GM18519 (cell line): ENCODE results near the gene NGRN.
A peak's percentile ranks its signal among the peaks of the same experiment; 100 is the strongest.

Experiments
- ATAC-seq: cut with Tn5 transposase; IDR thresholded peaks from one replicate; pipeline ENCODE4 v1.9.1; 2021; ENCODE audit warnings: mild to moderate bottlenecking, moderate library complexity; ENCODE audit not compliant: unreplicated experiment, low FRiP score

Gene NGRN, protein sequence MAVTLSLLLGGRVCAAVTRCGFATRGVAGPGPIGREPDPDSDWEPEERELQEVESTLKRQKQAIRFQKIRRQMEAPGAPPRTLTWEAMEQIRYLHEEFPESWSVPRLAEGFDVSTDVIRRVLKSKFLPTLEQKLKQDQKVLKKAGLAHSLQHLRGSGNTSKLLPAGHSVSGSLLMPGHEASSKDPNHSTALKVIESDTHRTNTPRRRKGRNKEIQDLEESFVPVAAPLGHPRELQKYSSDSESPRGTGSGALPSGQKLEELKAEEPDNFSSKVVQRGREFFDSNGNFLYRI

GRCh38 chr15:90265271-90266060 lies at the start of gene NGRN:
TSS of gene NGRN (plus strand) at chr15:90265672. CDS start at chr15:90265713, 41 bp downstream.
- ATAC-seq, result peak; percentile 86

DNA sequence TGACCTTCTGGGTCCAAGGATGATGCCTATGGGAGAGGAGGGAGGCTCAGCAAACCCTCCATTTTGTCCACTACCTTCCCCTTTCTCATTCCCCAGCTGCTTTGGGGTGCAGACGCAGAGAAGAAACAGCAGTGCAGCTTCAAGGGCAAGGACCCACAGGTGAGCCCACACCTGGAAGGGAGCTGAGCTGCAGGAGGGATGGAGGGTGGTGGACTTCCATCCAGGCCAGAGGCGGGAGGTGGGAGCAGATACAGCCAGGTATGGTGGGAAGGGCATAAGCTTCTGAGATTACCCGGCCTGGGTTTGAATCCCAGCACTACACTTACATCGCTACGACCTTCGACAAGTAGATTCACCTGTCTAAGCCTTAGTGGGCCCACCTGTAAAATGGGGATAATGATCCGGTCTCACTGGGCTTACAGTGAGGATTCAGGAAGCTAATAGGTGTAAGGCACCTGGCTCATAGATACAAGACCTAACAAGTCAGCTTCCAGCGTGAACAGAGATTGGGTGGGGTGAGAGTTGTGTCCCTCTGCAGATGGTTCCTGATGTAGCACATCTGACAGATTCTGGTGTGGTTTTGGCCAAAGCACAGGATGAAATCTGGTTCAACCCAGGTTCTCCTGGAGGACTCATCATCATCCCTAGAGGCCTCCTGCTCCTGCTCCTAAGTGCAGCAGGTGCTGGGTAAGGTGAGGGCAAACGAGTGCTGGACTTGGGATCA lies 47.6 kb upstream of the NGRN start:
- no peak for ATAC-seq

GRCh38 chr15:90219421-90220141 lies 45.9 kb upstream of the NGRN start:
- ATAC-seq, result no peak

DNA sequence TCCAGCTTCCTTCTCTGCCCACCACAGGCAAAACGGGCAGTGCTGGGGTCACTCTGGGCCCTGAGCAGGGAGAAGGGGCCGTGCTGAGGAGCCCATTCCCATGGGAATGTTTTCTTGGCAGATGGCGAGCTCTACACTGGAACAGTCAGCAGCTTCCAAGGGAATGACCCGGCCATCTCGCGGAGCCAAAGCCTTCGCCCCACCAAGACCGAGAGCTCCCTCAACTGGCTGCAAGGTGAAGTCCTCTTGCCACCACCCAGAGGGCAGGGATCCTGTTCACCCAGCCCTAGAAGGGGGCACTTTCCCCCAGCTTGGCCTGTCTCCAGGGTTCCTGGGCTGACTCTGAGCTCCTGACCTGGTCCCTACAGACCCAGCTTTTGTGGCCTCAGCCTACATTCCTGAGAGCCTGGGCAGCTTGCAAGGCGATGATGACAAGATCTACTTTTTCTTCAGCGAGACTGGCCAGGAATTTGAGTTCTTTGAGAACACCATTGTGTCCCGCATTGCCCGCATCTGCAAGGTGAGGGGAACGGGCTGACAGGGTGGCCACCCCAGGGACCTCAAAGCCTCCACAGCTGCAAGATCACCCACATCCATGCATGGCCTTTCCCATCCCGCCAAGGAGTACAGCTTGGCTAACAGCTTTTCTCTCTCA lies 44.1 kb upstream of the NGRN start:
- ATAC-seq, result no peak

DNA sequence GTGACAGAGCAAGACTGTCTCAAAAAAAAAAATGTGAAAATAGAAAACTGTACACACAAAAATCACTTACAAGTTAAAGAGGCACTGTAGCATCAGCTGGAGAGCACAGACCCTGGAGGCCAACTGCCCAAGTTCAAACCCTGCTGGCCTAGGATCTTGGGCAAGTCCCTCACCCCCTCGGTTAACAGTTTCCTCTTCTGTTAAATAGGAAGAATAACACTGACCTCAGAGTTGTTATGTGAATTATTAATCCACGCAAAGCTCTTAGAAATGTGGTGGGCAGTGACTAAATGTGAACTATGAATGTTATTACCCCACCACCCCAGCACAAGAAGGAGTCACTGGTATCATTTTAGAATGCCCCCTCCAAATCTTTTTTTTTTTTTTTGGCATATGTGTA lies 42.9 kb upstream of the NGRN start:
- ATAC-seq, result no peak

DNA sequence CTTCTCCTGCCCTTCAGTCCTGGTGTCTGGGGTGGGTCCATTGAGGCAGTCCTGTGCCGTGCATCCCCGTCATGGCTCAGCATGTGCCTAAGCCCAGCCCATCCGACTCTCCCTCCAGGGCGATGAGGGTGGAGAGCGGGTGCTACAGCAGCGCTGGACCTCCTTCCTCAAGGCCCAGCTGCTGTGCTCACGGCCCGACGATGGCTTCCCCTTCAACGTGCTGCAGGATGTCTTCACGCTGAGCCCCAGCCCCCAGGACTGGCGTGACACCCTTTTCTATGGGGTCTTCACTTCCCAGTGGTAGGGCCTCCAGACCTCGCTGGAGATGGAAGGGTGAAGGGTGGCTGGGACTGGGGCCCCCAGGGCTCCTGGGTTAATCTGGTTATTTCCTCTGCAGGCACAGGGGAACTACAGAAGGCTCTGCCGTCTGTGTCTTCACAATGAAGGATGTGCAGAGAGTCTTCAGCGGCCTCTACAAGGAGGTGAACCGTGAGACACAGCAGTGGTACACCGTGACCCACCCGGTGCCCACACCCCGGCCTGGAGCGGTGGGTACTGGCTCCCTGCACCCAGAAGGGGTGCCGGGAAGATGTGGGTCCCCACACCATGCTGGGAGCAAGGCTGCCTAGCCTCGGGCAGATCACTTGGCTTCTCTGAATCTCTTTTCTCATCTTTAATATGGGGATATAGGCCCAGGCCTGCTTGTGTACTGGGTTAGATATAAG lies 41.9 kb upstream of the NGRN start:
- no peak for ATAC-seq

DNA sequence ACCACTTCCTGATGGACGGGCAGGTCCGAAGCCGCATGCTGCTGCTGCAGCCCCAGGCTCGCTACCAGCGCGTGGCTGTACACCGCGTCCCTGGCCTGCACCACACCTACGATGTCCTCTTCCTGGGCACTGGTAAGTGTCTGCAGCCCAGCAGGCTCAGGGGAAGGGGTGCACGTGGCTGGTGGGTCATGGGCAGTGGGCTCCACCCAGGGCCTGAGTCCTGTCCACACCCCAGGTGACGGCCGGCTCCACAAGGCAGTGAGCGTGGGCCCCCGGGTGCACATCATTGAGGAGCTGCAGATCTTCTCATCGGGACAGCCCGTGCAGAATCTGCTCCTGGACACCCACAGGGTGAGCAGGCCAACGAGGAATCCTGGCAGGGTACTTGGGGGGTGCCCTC lies 40.4 kb upstream of the NGRN start:
- ATAC-seq, result no peak

GRCh38 chr15:90225504-90226234 lies 39.8 kb upstream of the NGRN start:
- no peak for ATAC-seq

DNA sequence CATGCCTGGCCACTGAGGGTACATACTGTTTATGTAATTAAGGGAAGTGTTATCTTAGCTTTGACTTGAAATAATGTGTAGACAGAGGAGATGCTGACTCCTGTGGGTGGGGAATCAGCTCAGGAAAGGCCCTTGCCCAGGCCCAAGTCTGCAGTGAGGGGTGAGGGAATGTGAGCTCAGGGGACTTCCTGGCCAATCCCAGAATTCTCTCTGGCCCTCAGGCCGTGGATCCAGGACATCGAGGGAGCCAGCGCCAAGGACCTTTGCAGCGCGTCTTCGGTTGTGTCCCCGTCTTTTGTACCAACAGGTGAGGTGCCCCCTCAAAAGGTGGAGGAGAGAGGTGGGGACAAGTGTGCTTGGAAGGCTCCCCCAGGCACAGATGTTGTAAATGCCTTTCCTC lies 38.1 kb upstream of the NGRN start:
- no peak for ATAC-seq

DNA sequence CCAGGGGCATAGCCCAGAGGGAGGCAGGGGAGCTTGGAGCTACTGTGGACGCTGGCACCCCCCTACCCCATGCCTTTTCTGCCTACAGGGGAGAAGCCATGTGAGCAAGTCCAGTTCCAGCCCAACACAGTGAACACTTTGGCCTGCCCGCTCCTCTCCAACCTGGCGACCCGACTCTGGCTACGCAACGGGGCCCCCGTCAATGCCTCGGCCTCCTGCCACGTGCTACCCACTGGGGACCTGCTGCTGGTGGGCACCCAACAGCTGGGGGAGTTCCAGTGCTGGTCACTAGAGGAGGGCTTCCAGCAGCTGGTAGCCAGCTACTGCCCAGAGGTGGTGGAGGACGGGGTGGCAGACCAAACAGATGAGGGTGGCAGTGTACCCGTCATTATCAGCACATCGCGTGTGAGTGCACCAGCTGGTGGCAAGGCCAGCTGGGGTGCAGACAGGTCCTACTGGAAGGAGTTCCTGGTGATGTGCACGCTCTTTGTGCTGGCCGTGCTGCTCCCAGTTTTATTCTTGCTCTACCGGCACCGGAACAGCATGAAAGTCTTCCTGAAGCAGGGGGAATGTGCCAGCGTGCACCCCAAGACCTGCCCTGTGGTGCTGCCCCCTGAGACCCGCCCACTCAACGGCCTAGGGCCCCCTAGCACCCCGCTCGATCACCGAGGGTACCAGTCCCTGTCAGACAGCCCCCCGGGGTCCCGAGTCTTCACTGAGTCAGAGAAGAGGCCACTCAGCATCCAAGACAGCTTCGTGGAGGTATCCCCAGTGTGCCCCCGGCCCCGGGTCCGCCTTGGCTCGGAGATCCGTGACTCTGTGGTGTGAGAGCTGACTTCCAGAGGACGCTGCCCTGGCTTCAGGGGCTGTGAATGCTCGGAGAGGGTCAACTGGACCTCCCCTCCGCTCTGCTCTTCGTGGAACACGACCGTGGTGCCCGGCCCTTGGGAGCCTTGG lies 37.4 kb upstream of the NGRN start:
- no peak for ATAC-seq

DNA sequence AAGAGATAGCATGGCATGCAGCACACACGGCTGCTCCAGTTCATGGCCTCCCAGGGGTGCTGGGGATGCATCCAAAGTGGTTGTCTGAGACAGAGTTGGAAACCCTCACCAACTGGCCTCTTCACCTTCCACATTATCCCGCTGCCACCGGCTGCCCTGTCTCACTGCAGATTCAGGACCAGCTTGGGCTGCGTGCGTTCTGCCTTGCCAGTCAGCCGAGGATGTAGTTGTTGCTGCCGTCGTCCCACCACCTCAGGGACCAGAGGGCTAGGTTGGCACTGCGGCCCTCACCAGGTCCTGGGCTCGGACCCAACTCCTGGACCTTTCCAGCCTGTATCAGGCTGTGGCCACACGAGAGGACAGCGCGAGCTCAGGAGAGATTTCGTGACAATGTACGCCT lies 36.5 kb upstream of the NGRN start:
- no peak for ATAC-seq

GRCh38 chr15:90230071-90230494 lies 35.4 kb upstream of the NGRN start:
- no peak for ATAC-seq

GRCh38 chr15:90230610-90231009 lies 34.9 kb upstream of the NGRN start:
- no peak for ATAC-seq

- no peak for ATAC-seq
Observed at GRCh38 chr15:90231028-90232017, 34.1 kb upstream of the NGRN start.

DNA sequence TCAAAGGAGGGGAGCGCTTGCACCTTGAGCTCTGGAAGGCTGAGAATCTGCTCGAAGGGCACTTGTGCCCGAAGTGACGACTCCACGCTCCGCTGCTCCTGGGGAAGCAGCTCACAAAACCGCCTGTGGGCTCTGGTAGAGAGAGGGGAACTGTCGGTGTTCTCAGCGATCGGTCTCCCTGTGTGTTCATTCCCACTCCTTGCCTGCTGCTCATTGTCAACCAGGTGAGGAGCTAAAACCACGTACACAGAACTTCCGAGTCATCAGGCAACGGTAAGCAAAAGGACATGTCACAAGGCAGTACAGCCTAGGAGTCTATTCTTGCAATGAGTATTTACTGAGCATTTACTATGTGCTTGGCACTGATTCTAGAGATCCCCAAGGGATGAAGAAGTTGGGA lies 33.3 kb upstream of the NGRN start:
- ATAC-seq, result no peak

DNA sequence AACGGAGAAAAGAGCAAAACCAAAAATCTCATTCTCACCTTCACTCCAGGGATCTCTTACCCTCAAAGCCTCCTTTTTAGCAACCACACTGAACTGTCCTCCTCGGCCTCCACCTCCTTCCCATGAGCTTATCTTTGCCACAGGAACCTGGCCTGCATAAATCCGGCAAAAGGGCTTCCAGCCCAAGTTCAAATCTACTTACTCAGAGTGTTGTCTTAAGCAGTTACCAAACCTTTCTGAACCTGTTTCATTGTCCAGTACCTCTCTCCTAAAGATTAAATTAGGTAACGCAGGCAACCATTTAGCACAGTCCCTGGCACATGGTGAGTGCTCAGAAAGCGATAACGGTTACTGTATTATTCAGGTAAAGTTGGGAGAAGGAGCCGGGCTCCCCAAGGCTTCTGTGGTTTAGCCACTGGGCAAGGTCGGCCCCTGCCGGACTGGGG lies 32.5 kb upstream of the NGRN start:
- no peak for ATAC-seq
